Measurements from ENCODE around the gene GULP1. TPM values are rescaled to one million over a fixed set of nuclear protein-coding genes. Genes with fewer than 3 reads are reported as not detected.
A peak's percentile ranks its signal among the peaks of the same experiment; 100 is the strongest.

The GULP1 gene
- total RNA-seq, 2 donors from 2014 or later: 15.3 to 26.5 TPM

- Mint-ChIP-seq H3K4me3 (no peak overlapping the region), H3K4me1 (peaks cover 35% of the 10 kb centered on the region)
- no peak for DNase-seq
Observed at GRCh38 chr2:188426121-188426520, 134.4 kb downstream of the GULP1 start.

DNA sequence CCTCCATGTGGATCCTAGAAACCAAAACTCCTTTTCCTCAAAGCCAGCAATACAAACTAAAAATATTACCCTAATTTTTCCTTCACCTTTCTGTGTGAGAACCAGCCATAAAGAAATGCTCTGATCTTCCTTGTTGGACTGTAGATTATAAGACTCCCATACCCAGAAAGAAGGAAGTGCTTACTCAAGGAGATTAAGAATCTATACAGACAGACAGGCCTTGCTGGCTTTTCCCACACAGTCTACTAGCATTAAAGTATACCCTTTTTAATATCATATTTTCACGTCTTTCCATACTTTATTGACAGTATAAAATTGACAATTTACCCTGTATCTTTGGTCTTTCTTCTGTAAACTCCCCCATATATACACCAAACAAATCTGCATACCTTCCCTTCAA lies 139.0 kb downstream of the GULP1 start:
- H3K9ac ChIP-seq (ENCODE audit: extremely low read depth, low read length, poor library complexity, severe bottlenecking): no peak overlapping the region
- H3K9me3 Mint-ChIP-seq: peaks cover 13% of the 10 kb centered on the region
- H3K4me3 ChIP-seq (ENCODE audit: low read length): no peak overlapping the region
- peaks cover 19% of the 10 kb centered on the region for H3K9me3 ChIP-seq (ENCODE audit: control insufficient read depth, low read length)
- peaks cover 2% of the 10 kb centered on the region for H3K36me3 Mint-ChIP-seq (ENCODE audit: low read depth)
- no peak overlapping the region for H3K27ac Mint-ChIP-seq
- H3K4me1 Mint-ChIP-seq: peaks cover 29% of the 10 kb centered on the region
- TF ChIP-seq CTCF (conservative IDR thresholded peaks at IDR 0.05): no peak
- no peak for DNase-seq
- H3K36me3 ChIP-seq (ENCODE audit: control insufficient read depth, insufficient read depth, low read length): no peaks in the 10 kb centered on the region
- H3K27me3 ChIP-seq (ENCODE audit: control insufficient read depth, insufficient read depth, low read length, poor library complexity, severe bottlenecking): no peaks in the 10 kb centered on the region
- H3K27me3 Mint-ChIP-seq (ENCODE audit: insufficient read depth): peaks cover 3% of the 10 kb centered on the region
- no peaks in the 10 kb centered on the region for H3K4me1 ChIP-seq (ENCODE audit: control insufficient read depth, insufficient read depth, low read length)
- H3K27ac ChIP-seq (ENCODE audit: low read depth, low read length): no peak overlapping the region
- WGBS, 2 experiments (ENCODE audit: insufficient coverage in 1 of 2, insufficient read length in 1 of 2): 88 to 100% methylated on average over 1 of the region's 1 CpG
- H3K4me3 Mint-ChIP-seq: no peak overlapping the region

More at GRCh38 chr2:188426121-188426520, 134.4 kb downstream of the GULP1 start:
- Mint-ChIP-seq H3K36me3 (ENCODE audit: low read depth) (peaks cover 2% of the 10 kb centered on the region), H3K9me3 (peaks cover 12% of the 10 kb centered on the region), H3K27me3 (ENCODE audit: insufficient read depth) (peaks cover 5% of the 10 kb centered on the region), H3K27ac (no peak overlapping the region)
- Histone ChIP-seq H3K4me1 (ENCODE audit: control insufficient read depth, insufficient read depth, low read length) (no peaks in the 10 kb centered on the region), H3K4me3 (ENCODE audit: low read length) (peak overlapping the region; percentile 6), H3K36me3 (ENCODE audit: control insufficient read depth, insufficient read depth, low read length) (no peaks in the 10 kb centered on the region), H3K9me3 (ENCODE audit: control insufficient read depth, low read length) (peaks cover 17% of the 10 kb centered on the region), H3K27me3 (ENCODE audit: control insufficient read depth, insufficient read depth, low read length, poor library complexity, severe bottlenecking) (no peaks in the 10 kb centered on the region), H3K27ac (ENCODE audit: low read depth, low read length) (no peak overlapping the region), H3K9ac (ENCODE audit: extremely low read depth, low read length, poor library complexity, severe bottlenecking) (no peak overlapping the region)
- no peak for TF ChIP-seq CTCF (conservative IDR thresholded peaks at IDR 0.05)
- WGBS, 2 experiments (ENCODE audit: insufficient coverage in 1 of 2, insufficient read length in 1 of 2): 2 to 63% methylated on average over 1 to 2 of the region's 2 CpGs

- Histone ChIP-seq H3K9ac (ENCODE audit: extremely low read depth, low read length, poor library complexity, severe bottlenecking) (no peak overlapping the region), H3K4me3 (ENCODE audit: low read length) (no peak overlapping the region), H3K36me3 (ENCODE audit: control insufficient read depth, insufficient read depth, low read length) (no peaks in the 10 kb centered on the region), H3K27ac (ENCODE audit: low read depth, low read length) (no peak overlapping the region), H3K27me3 (ENCODE audit: control insufficient read depth, insufficient read depth, low read length, poor library complexity, severe bottlenecking) (no peaks in the 10 kb centered on the region), H3K9me3 (ENCODE audit: control insufficient read depth, low read length) (peaks cover 18% of the 10 kb centered on the region), H3K4me1 (ENCODE audit: control insufficient read depth, insufficient read depth, low read length) (no peaks in the 10 kb centered on the region)
- Mint-ChIP-seq H3K27me3 (ENCODE audit: insufficient read depth) (no peaks in the 10 kb centered on the region), H3K4me1 (peaks cover 8% of the 10 kb centered on the region), H3K36me3 (ENCODE audit: low read depth) (peaks cover 2% of the 10 kb centered on the region), H3K4me3 (no peak overlapping the region), H3K9me3 (peaks cover 10% of the 10 kb centered on the region), H3K27ac (no peak overlapping the region)
- WGBS, 2 experiments (ENCODE audit: insufficient coverage in 1 of 2, insufficient read length in 1 of 2): 88 to 100% methylated on average over 1 of the region's 1 CpG
- no peak for DNase-seq
- no peak for TF ChIP-seq CTCF (conservative IDR thresholded peaks at IDR 0.05)
Observed at GRCh38 chr2:188434018-188434417, 142.3 kb downstream of the GULP1 start.

Measured in endodermal cell (in vitro differentiated cells).